Prostate gland (tissue), 2 donors: Measurements from ENCODE around the gene PRKAG3.

Experiments used
- CTCF ChIP-seq, 4 experiments: fragments of 200-600 bp in 2 of 4; fragments of 450-650 bp in 2 of 4; sonication (generic) in 2 of 4; IDR thresholded peaks; 1 replicate in 3 of 4; 2 replicates in 1 of 4; pipeline ENCODE4 v1.5.1; 2016 to 2019; ENCODE audit warnings: antibody characterized with exemption in 4 of 4, mild to moderate bottlenecking in 2 of 4, moderate library complexity in 2 of 4
- POLR2A ChIP-seq: fragments of 450-650 bp; IDR thresholded peaks from one replicate; pipeline ENCODE4 v1.6.1; 2016; ENCODE audit warnings: antibody characterized with exemption, mild to moderate bottlenecking
- POLR2AphosphoS5 ChIP-seq: sonication (generic); formaldehyde crosslinking; IDR thresholded peaks from one replicate; pipeline ENCODE4 v1.6.1; 2017; ENCODE audit warnings: antibody characterized with exemption

GRCh38 chr2:218858671-218859555, 27.3 kb upstream of the PRKAG3 start:
- TF ChIP-seq POLR2A (no peak), CTCF (IDR thresholded peaks at IDR 0.05) (no peak), POLR2AphosphoS5 (no peak)
